Measurements from ENCODE around the gene PTPRG. TPM values are rescaled to one million over a fixed set of nuclear protein-coding genes. Genes with fewer than 3 reads are reported as not detected.

PTPRG gene
- total RNA-seq, 1 experiment from 2014 or later = 0.74 TPM

- in situ Hi-C loops (cut with HindIII; ENCODE audit: low pct_unique_long_range_greater_than_20kb, low sequenced_read_pairs) = no loop called here
- H3K4me3 ChIP-seq (ENCODE audit: low read depth in 2 of 2, low read length in 2 of 2) = no peak overlapping the region
- DNase-seq (ENCODE audit: low read depth, low spot score) (no peak), ATAC-seq (no peak)
- no peaks in the 10 kb centered on the region for H3K9me3 ChIP-seq (ENCODE audit: control insufficient read depth, insufficient read depth, low read depth, low read length)
- no peaks in the 10 kb centered on the region for H3K4me1 ChIP-seq (ENCODE audit: control insufficient read depth, insufficient read depth, low read length)
- H3K27me3 ChIP-seq (ENCODE audit: control insufficient read depth, insufficient read depth, low read length) = no peaks in the 10 kb centered on the region
- ChIA-PET POLR2A (no interaction called here), CTCF (no interaction called here)
- no peak overlapping the region for H3K27ac ChIP-seq (ENCODE audit: low read length)
- BruUV-seq (replicated peaks) = no TSS peak
- no peaks in the 10 kb centered on the region for H3K36me3 ChIP-seq (ENCODE audit: control insufficient read depth, insufficient read depth, low read length)
- intact Hi-C loops (cut with micrococcal nuclease; ENCODE audit: unreplicated experiment) = no loop called here
- TF ChIP-seq CTCF (IDR thresholded peaks at IDR 0.05) = no peak
- no peak for TF ChIP-seq POLR2AphosphoS5 (IDR thresholded peaks at IDR 0.05; ENCODE audit: low read depth, low read length)
- TF ChIP-seq TCF7L2 (IDR thresholded peaks at IDR 0.05; ENCODE audit: low read depth, low read length) = no peak
- TF ChIP-seq REST (IDR thresholded peaks at IDR 0.05; ENCODE audit: insufficient read depth in 1 of 2, low read depth in 2 of 2, low read length in 1 of 2) = no peak
- no peak for TF ChIP-seq SIN3A (IDR thresholded peaks at IDR 0.05; ENCODE audit: borderline replicate concordance, insufficient read depth, low read depth, low read length)
Measured at GRCh38 chr3:61789861-61790260, 228.5 kb downstream of the PTPRG start.

GRCh38 chr3:61790411-61790810 is 229.0 kb downstream of the PTPRG start:
- H3K27me3 ChIP-seq (ENCODE audit: control insufficient read depth, insufficient read depth, low read length) = no peaks in the 10 kb centered on the region
- ATAC-seq (no peak), DNase-seq (ENCODE audit: low read depth, low spot score) (no peak)
- no peaks in the 10 kb centered on the region for H3K4me1 ChIP-seq (ENCODE audit: control insufficient read depth, insufficient read depth, low read length)
- intact Hi-C loops (cut with micrococcal nuclease; ENCODE audit: unreplicated experiment) = no loop called here
- in situ Hi-C loops (cut with HindIII; ENCODE audit: low pct_unique_long_range_greater_than_20kb, low sequenced_read_pairs) = no loop called here
- TF ChIP-seq SIN3A (IDR thresholded peaks at IDR 0.05; ENCODE audit: borderline replicate concordance, insufficient read depth, low read depth, low read length) (no peak), REST (IDR thresholded peaks at IDR 0.05; ENCODE audit: insufficient read depth in 1 of 2, low read depth in 2 of 2, low read length in 1 of 2) (no peak), CTCF (IDR thresholded peaks at IDR 0.05) (no peak), POLR2AphosphoS5 (IDR thresholded peaks at IDR 0.05; ENCODE audit: low read depth, low read length) (no peak), TCF7L2 (IDR thresholded peaks at IDR 0.05; ENCODE audit: low read depth, low read length) (no peak)
- BruUV-seq (replicated peaks) = no TSS peak
- no peak overlapping the region for H3K4me3 ChIP-seq (ENCODE audit: low read depth in 2 of 2, low read length in 2 of 2)
- no peaks in the 10 kb centered on the region for H3K36me3 ChIP-seq (ENCODE audit: control insufficient read depth, insufficient read depth, low read length)
- no peak overlapping the region for H3K27ac ChIP-seq (ENCODE audit: low read length)
- CTCF ChIA-PET = no interaction called here
- no peaks in the 10 kb centered on the region for H3K9me3 ChIP-seq (ENCODE audit: control insufficient read depth, insufficient read depth, low read depth, low read length)
- POLR2A ChIA-PET = no interaction called here

Measured in Panc1 (cell line).